Trophoblast cell (in vitro differentiated cells and primary cell): ENCODE measurements around the gene HYOU1.

Experiments
- DNase-seq, 2 donors: peaks; one replicate each; pipeline ENCODE4 v3.0.0-alpha.2; 2016
- H2AFZ ChIP-seq: 2 replicates; pipeline ENCODE4 v1.6.1; 2013; ENCODE audit warnings: low read length, moderate library complexity, mild to moderate bottlenecking; ENCODE audit not compliant: insufficient read depth, poor library complexity
- H2AK5ac ChIP-seq: 2 replicates; pipeline ENCODE4 v1.6.1; 2013; ENCODE audit warnings: mild to moderate bottlenecking, low read length
- H2BK120ac ChIP-seq: 2 replicates; pipeline ENCODE4 v1.6.1; 2013; ENCODE audit warnings: low read length, mild to moderate bottlenecking, moderate library complexity; ENCODE audit not compliant: insufficient read depth, poor library complexity
- H2BK12ac ChIP-seq: 2 replicates; pipeline ENCODE4 v1.6.1; 2013; ENCODE audit warnings: mild to moderate bottlenecking, low read length, moderate library complexity
- H2BK5ac ChIP-seq: 2 replicates; pipeline ENCODE4 v1.6.1; 2013; ENCODE audit warnings: low read length, low read depth, moderate library complexity, mild to moderate bottlenecking; ENCODE audit not compliant: poor library complexity
- H3K14ac ChIP-seq: 2 replicates; pipeline ENCODE4 v1.6.1; 2013; ENCODE audit warnings: mild to moderate bottlenecking, low read length
- H3K18ac ChIP-seq: 2 replicates; pipeline ENCODE4 v1.6.1; 2013; ENCODE audit warnings: mild to moderate bottlenecking, low read length
- H3K23ac ChIP-seq: 2 replicates; pipeline ENCODE4 v1.6.1; 2013; ENCODE audit warnings: low read length
- H3K27ac ChIP-seq: 2 replicates; pipeline ENCODE4 v1.5.1; 2013; ENCODE audit warnings: low read depth, mild to moderate bottlenecking, inconsistent platforms, low read length, moderate library complexity
- H3K27me3 ChIP-seq: 2 replicates; pipeline ENCODE4 v1.6.1; 2013; ENCODE audit warnings: inconsistent platforms, mild to moderate bottlenecking, low read length, moderate library complexity; ENCODE audit not compliant: insufficient read depth
- H3K36me3 ChIP-seq, 2 experiments: 1 replicate in 1 of 2; 2 replicates in 1 of 2; pipeline ENCODE4 v1.6.1; 2013; ENCODE audit warnings: low read length in 2 of 2, mild to moderate bottlenecking in 2 of 2, moderate library complexity in 1 of 2; ENCODE audit not compliant: insufficient read depth in 2 of 2, control insufficient read depth in 1 of 2
- H3K4ac ChIP-seq: 2 replicates; pipeline ENCODE4 v1.6.1; 2013; ENCODE audit warnings: low read depth, mild to moderate bottlenecking, low read length, moderate library complexity
- H3K4me1 ChIP-seq, 2 experiments: 1 replicate in 1 of 2; 2 replicates in 1 of 2; pipeline ENCODE4 v1.6.1; 2013; ENCODE audit warnings: low read length in 2 of 2, mild to moderate bottlenecking in 2 of 2, moderate library complexity in 1 of 2; ENCODE audit not compliant: insufficient read depth in 2 of 2, control insufficient read depth in 1 of 2
- H3K4me2 ChIP-seq: 2 replicates; pipeline ENCODE4 v1.6.1; 2013; ENCODE audit warnings: inconsistent platforms, mild to moderate bottlenecking, low read length, moderate library complexity
- H3K4me3 ChIP-seq: 2 replicates; pipeline ENCODE4 v1.5.1; 2013; ENCODE audit warnings: mild to moderate bottlenecking, low read depth, low read length, inconsistent platforms
- H3K79me1 ChIP-seq: one replicate; pipeline ENCODE4 v1.6.1; 2013; ENCODE audit warnings: low read length
- H3K79me2 ChIP-seq: 2 replicates; pipeline ENCODE4 v1.6.1; 2013; ENCODE audit warnings: low read length, mild to moderate bottlenecking; ENCODE audit not compliant: control insufficient read depth, insufficient read depth, poor library complexity
- H3K9ac ChIP-seq: 2 replicates; pipeline ENCODE4 v1.6.1; 2013; ENCODE audit warnings: mild to moderate bottlenecking, low read length
- H3K9me3 ChIP-seq: 2 replicates; pipeline ENCODE4 v1.6.1; 2013; ENCODE audit warnings: low read depth, mild to moderate bottlenecking, control low read depth, inconsistent platforms, low read length; ENCODE audit not compliant: insufficient read depth
- H4K12ac ChIP-seq: 2 replicates; pipeline ENCODE4 v1.6.1; 2013; ENCODE audit warnings: low read depth, mild to moderate bottlenecking, low read length, moderate library complexity
- H4K8ac ChIP-seq: 2 replicates; pipeline ENCODE4 v1.6.1; 2013; ENCODE audit warnings: low read depth, mild to moderate bottlenecking, low read length, moderate library complexity
- H4K91ac ChIP-seq: one replicate; pipeline ENCODE4 v1.6.1; 2013; ENCODE audit warnings: low read depth, mild to moderate bottlenecking, low read length, moderate library complexity
- WGBS: extraction: QIAGEN DNeasy Blood & Tissue Kit; methylation state at CpG from one replicate; pipeline ENCODE4 v1.1.7; 2013; ENCODE audit warnings: missing lambda C conversion rate; ENCODE audit not compliant: insufficient read length, insufficient coverage; ENCODE audit errors: extremely low coverage; 5-methylcytosine and 5-hydroxymethylcytosine counted together

Gene HYOU1

DNA sequence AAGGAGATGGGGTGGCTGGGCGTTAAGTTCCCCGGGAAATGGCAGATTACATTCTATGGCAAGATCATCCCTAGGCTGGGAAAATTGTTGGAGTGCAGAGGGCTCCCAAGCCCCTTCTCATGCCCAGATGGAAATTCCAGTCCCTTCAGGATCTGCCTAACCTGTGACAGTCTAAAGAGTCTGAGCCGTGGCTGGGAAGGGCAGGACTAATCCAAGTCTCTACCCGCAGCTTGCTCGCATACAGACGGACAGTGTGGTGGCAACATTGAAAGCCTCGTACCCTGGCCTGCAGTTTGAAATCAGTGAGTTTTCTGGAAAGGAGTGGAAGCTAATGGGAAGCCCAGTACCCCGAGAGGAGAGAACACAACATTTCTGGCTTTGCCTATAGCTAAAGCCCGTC lies 31.4 kb upstream of the HYOU1 start:
- no peak overlapping the region for H3K4me3 ChIP-seq
- no peak overlapping the region for H3K9ac ChIP-seq
- peaks cover 12% of the 10 kb centered on the region for H3K79me2 ChIP-seq
- no peak overlapping the region for H2AFZ ChIP-seq
- H4K8ac ChIP-seq, result no peak overlapping the region
- no peak overlapping the region for H3K14ac ChIP-seq
- no peak overlapping the region for H4K12ac ChIP-seq
- peaks cover 21 to 24% of the 10 kb centered on the region in 2 experiments for H3K36me3 ChIP-seq
- H3K18ac ChIP-seq, result no peak overlapping the region
- H3K4me2 ChIP-seq, result no peak overlapping the region
- no peak overlapping the region for H3K27ac ChIP-seq
- no peak overlapping the region for H3K4ac ChIP-seq
- H3K4me1 ChIP-seq, result peaks cover 15 to 20% of the 10 kb centered on the region in 2 experiments
- no peak for DNase-seq
- no peak overlapping the region for H2AK5ac ChIP-seq
- H2BK120ac ChIP-seq, result no peak overlapping the region
- peaks cover 10% of the 10 kb centered on the region for H3K79me1 ChIP-seq
- no peak overlapping the region for H2BK12ac ChIP-seq
- no peak overlapping the region for H3K23ac ChIP-seq
- H3K27me3 ChIP-seq, result no peaks in the 10 kb centered on the region
- no peaks in the 10 kb centered on the region for H3K9me3 ChIP-seq
- WGBS, result no CpG with 5 or more reads among the region's 9 CpGs
- no peak overlapping the region for H4K91ac ChIP-seq
- no peak overlapping the region for H2BK5ac ChIP-seq

DNA sequence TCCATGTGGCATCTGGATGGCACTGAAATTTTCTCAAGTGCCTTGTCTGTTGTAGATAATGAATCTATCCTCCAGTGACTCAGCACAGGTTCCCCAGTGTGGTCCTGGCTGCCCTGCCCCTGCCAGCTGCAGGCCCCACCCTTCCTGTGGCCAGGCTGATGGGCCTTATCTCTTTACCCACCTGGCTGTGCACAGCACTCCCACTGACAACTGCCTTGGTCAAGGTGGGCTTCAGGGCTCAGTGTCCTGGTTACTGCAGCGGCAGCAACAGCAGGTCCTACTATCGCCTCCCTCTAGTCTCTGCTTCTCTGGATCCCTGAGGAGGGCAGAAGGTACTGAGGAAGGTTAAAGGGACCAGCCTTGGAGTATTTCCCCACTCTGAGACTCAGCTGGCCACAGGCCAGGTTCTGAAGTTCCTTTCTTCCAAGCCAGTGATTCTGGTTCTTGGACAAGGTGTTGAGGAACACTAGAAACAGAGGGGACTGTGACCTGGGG lies 30.8 kb upstream of the HYOU1 start:
- no peak overlapping the region for H2BK5ac ChIP-seq
- no peak overlapping the region for H4K12ac ChIP-seq
- no peak overlapping the region for H3K4ac ChIP-seq
- H3K9ac ChIP-seq, result no peak overlapping the region
- no peaks in the 10 kb centered on the region for H3K27me3 ChIP-seq
- H3K79me1 ChIP-seq, result peaks cover 10% of the 10 kb centered on the region
- H2AFZ ChIP-seq, result no peak overlapping the region
- peaks cover 9 to 16% of the 10 kb centered on the region in 2 experiments for H3K4me1 ChIP-seq
- H3K36me3 ChIP-seq, result peaks cover 15 to 18% of the 10 kb centered on the region in 2 experiments
- no peak overlapping the region for H3K4me3 ChIP-seq
- no peaks in the 10 kb centered on the region for H3K9me3 ChIP-seq
- no peak overlapping the region for H2BK120ac ChIP-seq
- no peak for DNase-seq
- no peak overlapping the region for H3K14ac ChIP-seq
- peaks cover 7% of the 10 kb centered on the region for H3K79me2 ChIP-seq
- no peak overlapping the region for H3K18ac ChIP-seq
- no peak overlapping the region for H4K91ac ChIP-seq
- H3K27ac ChIP-seq, result no peak overlapping the region
- no CpG with 5 or more reads among the region's 2 CpGs for WGBS
- H3K4me2 ChIP-seq, result no peak overlapping the region
- no peak overlapping the region for H3K23ac ChIP-seq
- H2AK5ac ChIP-seq, result no peak overlapping the region
- no peak overlapping the region for H4K8ac ChIP-seq
- no peak overlapping the region for H2BK12ac ChIP-seq

DNA sequence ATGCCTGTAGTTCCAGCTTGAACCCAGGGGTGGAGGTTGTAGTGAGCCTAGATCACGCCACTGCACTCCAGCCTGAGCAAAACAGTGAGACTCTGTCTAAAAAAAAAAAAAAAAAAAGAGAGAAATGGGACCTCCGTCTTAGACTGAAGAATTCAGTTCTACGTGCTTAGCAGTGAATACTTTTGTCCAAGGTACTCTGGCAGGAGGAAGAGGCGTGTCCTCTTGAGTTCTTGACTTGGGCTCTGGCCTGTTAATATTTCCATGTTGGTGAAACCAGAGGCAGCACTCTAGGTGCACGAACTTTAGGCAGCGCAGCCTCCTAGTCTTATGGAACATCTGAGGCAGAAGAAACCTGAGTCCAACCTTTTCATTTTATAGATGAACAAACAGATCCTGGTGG lies 30.1 kb upstream of the HYOU1 start:
- Histone ChIP-seq H3K18ac (no peak overlapping the region), H3K27me3 (no peaks in the 10 kb centered on the region), H3K9ac (no peak overlapping the region), H3K9me3 (no peaks in the 10 kb centered on the region), H3K4ac (no peak overlapping the region), H3K27ac (no peak overlapping the region), H4K8ac (no peak overlapping the region), H3K36me3 (peaks cover 11 to 16% of the 10 kb centered on the region in 2 experiments), H3K4me1 (peaks cover 7 to 10% of the 10 kb centered on the region in 2 experiments), H3K4me2 (no peak overlapping the region), H3K4me3 (no peak overlapping the region), H2BK12ac (no peak overlapping the region), H4K12ac (no peak overlapping the region), H2BK120ac (no peak overlapping the region), H3K23ac (no peak overlapping the region), H4K91ac (no peak overlapping the region), H3K14ac (no peak overlapping the region), H2AFZ (no peak overlapping the region), H2BK5ac (no peak overlapping the region), H3K79me1 (peaks cover 10% of the 10 kb centered on the region), H3K79me2 (peaks cover 7% of the 10 kb centered on the region), H2AK5ac (no peak overlapping the region)
- no peak for DNase-seq
- no CpG with 5 or more reads among the region's 6 CpGs for WGBS

DNA sequence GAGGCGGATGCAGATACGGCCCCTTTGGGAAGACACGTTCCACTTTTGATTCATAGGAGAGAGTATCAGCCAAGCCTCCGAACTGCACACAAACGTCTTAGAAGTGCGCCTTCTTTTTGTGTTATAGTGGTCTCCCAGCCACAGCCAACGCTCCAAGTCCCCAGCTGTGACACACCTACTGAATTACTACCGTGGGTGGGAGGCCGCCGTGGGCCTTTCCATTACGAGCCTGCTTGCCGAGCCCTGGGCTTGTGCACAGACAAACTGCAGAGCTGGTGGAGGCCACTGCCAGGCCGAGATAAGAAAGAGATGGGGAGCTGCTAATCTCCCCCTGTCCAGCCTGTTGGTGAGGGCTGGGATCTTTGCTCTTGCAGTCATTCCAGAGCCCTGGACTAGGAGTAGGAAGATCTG lies 28.4 kb upstream of the HYOU1 start:
- H4K91ac ChIP-seq, result peak overlapping the region; percentile 63
- peak overlapping the region; percentile 83 for H4K12ac ChIP-seq
- H4K8ac ChIP-seq, result peak overlapping the region; percentile 93
- no peaks in the 10 kb centered on the region for H3K9me3 ChIP-seq
- peaks cover 10% of the 10 kb centered on the region for H3K79me1 ChIP-seq
- H3K4me3 ChIP-seq, result peak overlapping the region; percentile 80
- H3K18ac ChIP-seq, result peak overlapping the region; percentile 80
- peak overlapping the region; percentile 68 for H2BK5ac ChIP-seq
- peaks cover 7 to 8% of the 10 kb centered on the region in 2 experiments for H3K4me1 ChIP-seq
- peaks cover 7% of the 10 kb centered on the region for H3K79me2 ChIP-seq
- peak overlapping the region; percentile 64 for H3K27ac ChIP-seq
- peak overlapping the region; percentile 10 for H2BK12ac ChIP-seq
- H3K4me2 ChIP-seq, result peak overlapping the region; percentile 87
- H3K27me3 ChIP-seq, result no peaks in the 10 kb centered on the region
- peak overlapping the region; percentile 77 for H3K4ac ChIP-seq
- H2AK5ac ChIP-seq, result peak overlapping the region; percentile 75
- H3K14ac ChIP-seq, result peak overlapping the region; percentile 70
- peaks cover 19 to 27% of the 10 kb centered on the region in 2 experiments for H3K36me3 ChIP-seq
- no peak overlapping the region for H3K23ac ChIP-seq
- no peak for DNase-seq
- WGBS, result no CpG with 5 or more reads among the region's 13 CpGs
- H3K9ac ChIP-seq, result peak overlapping the region; percentile 81
- peak overlapping the region; percentile 91 for H2AFZ ChIP-seq
- peak overlapping the region; percentile 59 for H2BK120ac ChIP-seq
